Activated T-helper 17 cell treated with anti-CD3 and anti-CD28 coated beads, Interleukin-2, amount 50 U/mL, for 72 hours (primary cell): ENCODE measurements around the gene SOCS3. TPM values are rescaled to one million over a fixed set of nuclear protein-coding genes. Genes with fewer than 3 reads are reported as not detected.
A peak's percentile ranks its signal among the peaks of the same experiment; 100 is the strongest.

ENCODE experiments used
- ATAC-seq: fragments of 150-1000 bp; cut with Tn5 transposase; replicated peaks from 2 replicates; pipeline ENCODE4 v1.10.0; 2021; ENCODE audit warnings: mild to moderate bottlenecking, moderate library complexity
- H3K27ac Mint-ChIP-seq: one replicate; pipeline ENCODE4 v1.8.0; 2022; ENCODE audit warnings: mixed read lengths
- H3K27me3 Mint-ChIP-seq: one replicate; pipeline ENCODE4 v1.8.0; 2022; ENCODE audit warnings: mixed read lengths
- H3K36me3 Mint-ChIP-seq: one replicate; pipeline ENCODE4 v1.8.0; 2022; ENCODE audit warnings: low read depth, mild to moderate bottlenecking, mixed read lengths
- H3K4me1 Mint-ChIP-seq: one replicate; pipeline ENCODE4 v1.8.0; 2022; ENCODE audit warnings: mixed read lengths
- H3K4me3 Mint-ChIP-seq: one replicate; pipeline ENCODE4 v1.8.0; 2022; ENCODE audit warnings: mild to moderate bottlenecking, mixed read lengths
- H3K9me3 Mint-ChIP-seq: one replicate; pipeline ENCODE4 v1.8.0; 2022; ENCODE audit warnings: mixed read lengths
- total RNA-seq, 2 donors: library from RNA; stranded (reverse); gene quantifications; one replicate each; pipeline ENCODE4 v1.2.3, GENCODE V29; 2022

The SOCS3 gene
- total RNA-seq, 2 donors from 2014 or later: 129 to 175 TPM

GRCh38 chr17:78355701-78356100, 4.2 kb downstream of the SOCS3 start:
- Mint-ChIP-seq H3K4me3 (peak overlapping the region; percentile 82), H3K27me3 (no peaks in the 10 kb centered on the region), H3K27ac (peak overlapping the region; percentile 94), H3K4me1 (peaks cover 20% of the 10 kb centered on the region), H3K36me3 (peaks cover 50% of the 10 kb centered on the region), H3K9me3 (no peaks in the 10 kb centered on the region)
- no peak for ATAC-seq

GRCh38 chr17:78355045-78355641, 4.7 kb downstream of the SOCS3 start:
- H3K4me3 Mint-ChIP-seq: peak overlapping the region; percentile 82
- peaks cover 25% of the 10 kb centered on the region for H3K4me1 Mint-ChIP-seq
- H3K36me3 Mint-ChIP-seq: peaks cover 50% of the 10 kb centered on the region
- peak; percentile 8 for ATAC-seq
- H3K9me3 Mint-ChIP-seq: no peaks in the 10 kb centered on the region
- peak overlapping the region; percentile 94 for H3K27ac Mint-ChIP-seq
- no peaks in the 10 kb centered on the region for H3K27me3 Mint-ChIP-seq

- H3K27me3 Mint-ChIP-seq: no peaks in the 10 kb centered on the region
- peak overlapping the region; percentile 81 for H3K27ac Mint-ChIP-seq
- peaks cover 39% of the 10 kb centered on the region for H3K36me3 Mint-ChIP-seq
- peak overlapping the region; percentile 82 for H3K4me3 Mint-ChIP-seq
- peaks cover 35% of the 10 kb centered on the region for H3K4me1 Mint-ChIP-seq
- no peaks in the 10 kb centered on the region for H3K9me3 Mint-ChIP-seq
- no peak for ATAC-seq
Observed at GRCh38 chr17:78353834-78354233, 6.0 kb downstream of the SOCS3 start.

- Mint-ChIP-seq H3K27ac (no peak overlapping the region), H3K36me3 (peaks cover 16% of the 10 kb centered on the region), H3K4me1 (peaks cover 52% of the 10 kb centered on the region), H3K27me3 (no peaks in the 10 kb centered on the region), H3K9me3 (no peaks in the 10 kb centered on the region), H3K4me3 (peak overlapping the region; percentile 69)
- ATAC-seq: no peak
Observed at GRCh38 chr17:78351449-78352006, 8.3 kb downstream of the SOCS3 start.

- Mint-ChIP-seq H3K9me3 (no peaks in the 10 kb centered on the region), H3K36me3 (peaks cover 2% of the 10 kb centered on the region), H3K4me3 (peak overlapping the region; percentile 39), H3K27ac (peak overlapping the region; percentile 18), H3K27me3 (no peaks in the 10 kb centered on the region), H3K4me1 (peaks cover 45% of the 10 kb centered on the region)
- no peak for ATAC-seq
Observed at GRCh38 chr17:78349891-78350642, 9.8 kb downstream of the SOCS3 start.

- no peaks in the 10 kb centered on the region for H3K9me3 Mint-ChIP-seq
- peaks cover 47% of the 10 kb centered on the region for H3K4me1 Mint-ChIP-seq
- peak overlapping the region; percentile 15 for H3K4me3 Mint-ChIP-seq
- H3K27me3 Mint-ChIP-seq: no peaks in the 10 kb centered on the region
- H3K36me3 Mint-ChIP-seq: no peaks in the 10 kb centered on the region
- no peak overlapping the region for H3K27ac Mint-ChIP-seq
- peak; percentile 28 for ATAC-seq
Observed at GRCh38 chr17:78348055-78348770, 11.7 kb downstream of the SOCS3 start.

- peaks cover 53% of the 10 kb centered on the region for H3K4me1 Mint-ChIP-seq
Observed at GRCh38 chr17:78347453-78347852, 12.4 kb downstream of the SOCS3 start.

GRCh38 chr17:78346605-78347250, 13.1 kb downstream of the SOCS3 start:
- ATAC-seq: no peak
- Mint-ChIP-seq H3K9me3 (no peaks in the 10 kb centered on the region), H3K27me3 (no peaks in the 10 kb centered on the region), H3K27ac (peak overlapping the region; percentile 62), H3K4me3 (peak overlapping the region; percentile 11), H3K36me3 (no peaks in the 10 kb centered on the region), H3K4me1 (peaks cover 53% of the 10 kb centered on the region)

More at GRCh38 chr17:78347453-78347852, 12.4 kb downstream of the SOCS3 start:
- H3K27me3 Mint-ChIP-seq: no peaks in the 10 kb centered on the region
- no peaks in the 10 kb centered on the region for H3K9me3 Mint-ChIP-seq
- no peaks in the 10 kb centered on the region for H3K36me3 Mint-ChIP-seq
- H3K27ac Mint-ChIP-seq: peak overlapping the region; percentile 62
- H3K4me3 Mint-ChIP-seq: peak overlapping the region; percentile 15
- no peak for ATAC-seq

GRCh38 chr17:78345791-78346494, 13.9 kb downstream of the SOCS3 start:
- Mint-ChIP-seq H3K9me3 (no peaks in the 10 kb centered on the region), H3K36me3 (no peaks in the 10 kb centered on the region), H3K4me3 (no peak overlapping the region), H3K27me3 (no peaks in the 10 kb centered on the region), H3K4me1 (peaks cover 54% of the 10 kb centered on the region), H3K27ac (no peak overlapping the region)
- no peak for ATAC-seq

GRCh38 chr17:78345172-78345571, 14.7 kb downstream of the SOCS3 start:
- ATAC-seq: no peak
- no peak overlapping the region for H3K27ac Mint-ChIP-seq

GRCh38 chr17:78344666-78345065, 15.2 kb downstream of the SOCS3 start:
- Mint-ChIP-seq H3K27ac (peak overlapping the region; percentile 24), H3K4me1 (peaks cover 53% of the 10 kb centered on the region)
- ATAC-seq: no peak

More at GRCh38 chr17:78345172-78345571, 14.7 kb downstream of the SOCS3 start:
- Mint-ChIP-seq H3K9me3 (no peaks in the 10 kb centered on the region), H3K36me3 (no peaks in the 10 kb centered on the region), H3K27me3 (no peaks in the 10 kb centered on the region), H3K4me1 (peaks cover 55% of the 10 kb centered on the region), H3K4me3 (no peak overlapping the region)

GRCh38 chr17:78343543-78344201, 16.2 kb downstream of the SOCS3 start:
- Mint-ChIP-seq H3K27me3 (no peaks in the 10 kb centered on the region), H3K4me1 (peaks cover 54% of the 10 kb centered on the region), H3K4me3 (peak overlapping the region; percentile 74), H3K9me3 (no peaks in the 10 kb centered on the region), H3K27ac (peak overlapping the region; percentile 81), H3K36me3 (no peaks in the 10 kb centered on the region)
- peak; percentile 75 for ATAC-seq

More at GRCh38 chr17:78344666-78345065, 15.2 kb downstream of the SOCS3 start:
- H3K4me3 Mint-ChIP-seq: peak overlapping the region; percentile 74
- no peaks in the 10 kb centered on the region for H3K27me3 Mint-ChIP-seq
- H3K9me3 Mint-ChIP-seq: no peaks in the 10 kb centered on the region
- H3K36me3 Mint-ChIP-seq: no peaks in the 10 kb centered on the region

- Mint-ChIP-seq H3K4me3 (peak overlapping the region; percentile 74), H3K27ac (peak overlapping the region; percentile 81), H3K36me3 (no peaks in the 10 kb centered on the region), H3K4me1 (peaks cover 53% of the 10 kb centered on the region), H3K9me3 (no peaks in the 10 kb centered on the region), H3K27me3 (no peaks in the 10 kb centered on the region)
- peak; percentile 7 for ATAC-seq
Observed at GRCh38 chr17:78343187-78343542, 16.7 kb downstream of the SOCS3 start.
